Measurements from ENCODE around the gene CFAP46. TPM values are rescaled to one million over a fixed set of nuclear protein-coding genes. Genes with fewer than 3 reads are reported as not detected.

CFAP46 gene
- total and polyA plus RNA-seq, 10 of the 15 experiments (the other 5 are each of a cell fraction or from before 2014, with no cell fraction given): 0.01 to 0.18 (median 0.03) TPM; not detected in 7

DNA sequence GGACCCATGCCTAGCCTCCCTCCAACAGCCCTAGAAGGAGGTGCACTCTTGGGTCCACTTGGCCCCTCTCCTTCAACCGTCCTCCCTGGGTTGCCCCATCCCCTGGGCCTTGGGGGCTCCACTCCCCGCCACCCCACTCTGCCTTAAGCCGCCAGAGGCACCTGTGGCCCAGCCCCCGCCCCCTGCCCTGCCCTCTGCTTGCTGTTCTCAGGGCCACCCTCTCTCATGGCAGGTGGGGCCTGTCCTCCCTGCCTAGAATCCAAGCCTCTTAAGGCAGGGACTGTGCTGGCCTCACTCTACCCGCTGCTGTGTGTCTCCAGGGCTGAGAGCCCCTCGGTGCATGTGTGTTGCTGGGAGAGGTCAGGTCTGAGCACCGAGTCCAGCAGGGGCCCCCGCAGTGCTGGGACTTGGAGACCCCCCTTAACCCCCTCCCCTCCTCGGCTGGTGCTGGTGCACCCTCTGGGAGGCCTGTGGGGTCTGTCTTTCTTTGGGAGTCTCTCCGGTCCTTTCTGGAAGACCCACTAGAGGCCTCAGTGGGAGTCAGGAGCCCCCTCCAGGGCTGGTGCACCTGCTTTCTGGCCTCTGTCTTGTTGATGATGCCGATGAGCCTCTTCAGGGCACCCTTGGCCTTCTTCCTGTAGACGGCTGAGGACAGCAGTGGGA lies 43.8 kb downstream of the CFAP46 start (continued):
- no peak for TF ChIP-seq MEF2B (IDR thresholded peaks at IDR 0.05; ENCODE audit: partially characterized antibody, poor library complexity, severe bottlenecking)
- no peak for TF ChIP-seq NRF1 (conservative IDR thresholded peaks at IDR 0.05; ENCODE audit: low read depth, low read length)

DNA sequence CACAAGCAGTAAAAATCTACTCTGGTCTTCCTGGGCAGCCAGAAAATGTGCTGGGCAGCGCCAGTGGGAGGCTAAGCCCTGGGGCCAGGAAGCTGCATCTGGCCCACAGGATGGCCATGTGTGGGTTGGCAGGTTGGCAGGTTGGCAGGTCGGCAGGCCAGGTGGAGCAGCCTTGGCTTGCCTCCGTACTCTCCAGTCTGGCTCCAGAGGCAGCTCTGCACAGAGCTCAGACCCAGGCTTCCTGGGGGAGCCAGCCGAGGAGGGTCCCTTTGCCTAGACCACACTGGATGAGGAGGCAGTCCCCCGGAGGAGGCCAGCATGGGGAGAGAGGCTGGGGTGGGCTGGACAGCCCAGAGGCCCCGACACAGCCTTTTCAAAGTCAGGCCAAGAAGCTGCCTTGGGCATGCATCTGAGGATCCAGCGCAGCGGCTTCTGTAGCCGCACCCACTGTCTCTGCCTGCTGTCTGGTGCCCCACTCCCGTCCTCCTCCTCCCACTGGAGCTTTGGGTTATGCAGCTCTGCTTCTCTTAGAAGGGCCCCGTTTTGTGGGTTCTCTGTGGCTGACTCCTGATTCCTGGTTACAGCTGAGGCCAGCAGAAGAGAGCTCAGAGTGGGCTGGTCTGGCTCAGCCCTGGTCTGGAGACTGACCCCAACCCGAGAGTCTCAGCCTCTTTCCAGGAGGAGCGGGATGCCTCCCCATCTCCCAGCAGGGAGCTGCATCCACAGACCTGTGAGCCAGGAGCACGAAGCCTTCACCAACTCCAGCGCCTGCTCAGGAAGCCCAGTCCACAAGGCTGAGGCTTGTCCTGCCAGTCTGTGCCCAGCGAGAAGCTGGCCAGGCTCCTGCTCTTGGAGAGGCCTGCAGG lies 44.6 kb downstream of the CFAP46 start:
- Histone ChIP-seq H3K79me2 (ENCODE audit: control insufficient read depth, insufficient read depth, low read length) (no peaks in the 10 kb centered on the region), H3K4me2 (ENCODE audit: control insufficient read depth, insufficient read depth) (no peak overlapping the region), H3K27me3 (replicated peaks in 1 of 2; ENCODE audit: control insufficient read depth in 2 of 2, insufficient read depth in 2 of 2, low read length in 1 of 2) (no peaks in the 10 kb centered on the region; a peak in 1 of 4 replicates), H4K20me1 (ENCODE audit: control insufficient read depth, insufficient read depth) (no peaks in the 10 kb centered on the region), H3K9ac (ENCODE audit: control insufficient read depth, insufficient read depth, low read length) (no peak overlapping the region), H3K4me1 (ENCODE audit: control insufficient read depth, insufficient read depth, low read length) (no peaks in the 10 kb centered on the region), H3K4me3 (no peak overlapping the region), H2AFZ (ENCODE audit: control insufficient read depth, low read depth, low read length) (no peak overlapping the region), H3K9me3 (replicated peaks; ENCODE audit: control insufficient read depth, insufficient read depth, low read length) (no peaks in the 10 kb centered on the region), H3K27ac (ENCODE audit: control insufficient read depth, insufficient read depth) (no peak overlapping the region), H3K36me3 (ENCODE audit: control insufficient read depth in 2 of 2, insufficient read depth in 2 of 2, low read length in 1 of 2) (no peaks in the 10 kb centered on the region)
- 23% methylated on average over 14 of the region's 16 CpGs for WGBS (ENCODE audit: insufficient coverage, insufficient replicate concordance, low lambda C conversion rate, missing lambda C conversion rate)
- FAIRE-seq: no peak
- CTCF ChIA-PET: no interaction called here
- ATAC-seq: no peak
- in situ Hi-C loops (cut with MboI) (no loop called here), intact Hi-C loops (cut with micrococcal nuclease; ENCODE audit: unreplicated experiment) (no loop called here)
- SMC1A ChIA-PET (ENCODE audit: uncharacterized antibody, unreplicated experiment): no interaction called here
- BruUV-seq (replicated peaks): no TSS peak
- POLR2A ChIA-PET: no interaction called here
- no peak for DNase-seq (ENCODE audit: low read depth, low spot score)
- RAD21 ChIA-PET (ENCODE audit: unreplicated experiment): no interaction called here
- TF ChIP-seq SP1 (IDR thresholded peaks at IDR 0.05; ENCODE audit: low read depth, low read length): no peak
- no peak for TF ChIP-seq TCF3 (IDR thresholded peaks at IDR 0.05; ENCODE audit: borderline replicate concordance, insufficient read depth, low read depth, low read length)
- TF ChIP-seq, protein P1, sequence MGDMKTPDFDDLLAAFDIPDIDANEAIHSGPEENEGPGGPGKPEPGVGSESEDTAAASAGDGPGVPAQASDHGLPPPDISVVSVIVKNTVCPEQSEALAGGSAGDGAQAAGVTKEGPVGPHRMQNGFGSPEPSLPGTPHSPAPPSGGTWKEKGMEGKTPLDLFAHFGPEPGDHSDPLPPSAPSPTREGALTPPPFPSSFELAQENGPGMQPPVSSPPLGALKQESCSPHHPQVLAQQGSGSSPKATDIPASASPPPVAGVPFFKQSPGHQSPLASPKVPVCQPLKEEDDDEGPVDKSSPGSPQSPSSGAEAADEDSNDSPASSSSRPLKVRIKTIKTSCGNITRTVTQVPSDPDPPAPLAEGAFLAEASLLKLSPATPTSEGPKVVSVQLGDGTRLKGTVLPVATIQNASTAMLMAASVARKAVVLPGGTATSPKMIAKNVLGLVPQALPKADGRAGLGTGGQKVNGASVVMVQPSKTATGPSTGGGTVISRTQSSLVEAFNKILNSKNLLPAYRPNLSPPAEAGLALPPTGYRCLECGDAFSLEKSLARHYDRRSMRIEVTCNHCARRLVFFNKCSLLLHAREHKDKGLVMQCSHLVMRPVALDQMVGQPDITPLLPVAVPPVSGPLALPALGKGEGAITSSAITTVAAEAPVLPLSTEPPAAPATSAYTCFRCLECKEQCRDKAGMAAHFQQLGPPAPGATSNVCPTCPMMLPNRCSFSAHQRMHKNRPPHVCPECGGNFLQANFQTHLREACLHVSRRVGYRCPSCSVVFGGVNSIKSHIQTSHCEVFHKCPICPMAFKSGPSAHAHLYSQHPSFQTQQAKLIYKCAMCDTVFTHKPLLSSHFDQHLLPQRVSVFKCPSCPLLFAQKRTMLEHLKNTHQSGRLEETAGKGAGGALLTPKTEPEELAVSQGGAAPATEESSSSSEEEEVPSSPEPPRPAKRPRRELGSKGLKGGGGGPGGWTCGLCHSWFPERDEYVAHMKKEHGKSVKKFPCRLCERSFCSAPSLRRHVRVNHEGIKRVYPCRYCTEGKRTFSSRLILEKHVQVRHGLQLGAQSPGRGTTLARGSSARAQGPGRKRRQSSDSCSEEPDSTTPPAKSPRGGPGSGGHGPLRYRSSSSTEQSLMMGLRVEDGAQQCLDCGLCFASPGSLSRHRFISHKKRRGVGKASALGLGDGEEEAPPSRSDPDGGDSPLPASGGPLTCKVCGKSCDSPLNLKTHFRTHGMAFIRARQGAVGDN (IDR thresholded peaks at IDR 0.05): no peak
- TF ChIP-seq MEF2A (IDR thresholded peaks at IDR 0.05; ENCODE audit: insufficient read depth, low read depth, low read length): no peak
- TF ChIP-seq HDGF (IDR thresholded peaks at IDR 0.05): no peak
- no peak for TF ChIP-seq MAX (IDR thresholded peaks at IDR 0.05; ENCODE audit: low read depth, low read length)
- no peak for TF ChIP-seq HDAC2 (IDR thresholded peaks at IDR 0.05)
- no peak for TF ChIP-seq DPF2 (IDR thresholded peaks at IDR 0.05)
- no peak for TF ChIP-seq ESRRA (IDR thresholded peaks at IDR 0.05; ENCODE audit: low read length)
- TF ChIP-seq BRCA1 (IDR thresholded peaks at IDR 0.05; ENCODE audit: low read depth, low read length): no peak
- TF ChIP-seq ZNF207 (IDR thresholded peaks at IDR 0.05; ENCODE audit: borderline replicate concordance): no peak
- no peak for TF ChIP-seq PAX5 (IDR thresholded peaks at IDR 0.05; ENCODE audit: borderline replicate concordance, low read depth, low read length)
- no peak for TF ChIP-seq SRF (IDR thresholded peaks at IDR 0.05; ENCODE audit: low read depth in 2 of 2, low read length in 2 of 2)
